K562 (cell line): ENCODE data around the gene HIPK2.

Experiments
- HDGF ChIP-seq: fragments of 450-650 bp; IDR thresholded peaks from 2 replicates; pipeline ENCODE4 v1.6.1; 2016
- NR2C2 ChIP-seq, 2 experiments: fragments of 200-800 bp in 1 of 2; sonication (Bioruptor generic) in 1 of 2; sonication (generic) in 1 of 2; formaldehyde crosslinking in 1 of 2; IDR thresholded peaks; 2 replicates each; pipeline versions ENCODE4 v1.6.1 to v1.8.0; 2016 to 2022; ENCODE audit warnings: mild to moderate bottlenecking in 1 of 2, missing compliant biosample characterization in 1 of 2, missing genetic modification characterization in 1 of 2, missing genetic modification reagents in 1 of 2
- ZNF165 ChIP-seq: fragments of 250-450 bp; sonication (Bioruptor Pico); IDR thresholded peaks from 2 replicates; pipeline ENCODE4 v1.4.0; 2020; ENCODE audit warnings: borderline replicate concordance
- TF ChIP-seq, protein P1 (sequence below): fragments of 250-450 bp; sonication (Bioruptor Pico); IDR thresholded peaks from 2 replicates; pipeline ENCODE4 v1.8.0; 2021; ENCODE audit warnings: mild to moderate bottlenecking, moderate library complexity
- TF ChIP-seq, protein P2 (sequence below): fragments of 250-450 bp; sonication (Bioruptor Pico); IDR thresholded peaks from 2 replicates; pipeline ENCODE4 v1.4.0; 2020; ENCODE audit warnings: mild to moderate bottlenecking, moderate library complexity
- TF ChIP-seq, protein P3 (sequence below), 3 experiments: IDR thresholded peaks in 2 of 3; conservative IDR thresholded peaks in 1 of 3; 2 replicates each; pipeline ENCODE4 v1.5.1; 2011 to 2012; ENCODE audit warnings: low read length in 3 of 3, mild to moderate bottlenecking in 3 of 3, control low read depth in 2 of 3, improper control_type of control experiment in 1 of 3, inconsistent platforms in 1 of 3, low read depth in 1 of 3, mixed read lengths in 1 of 3, moderate library complexity in 1 of 3; ENCODE audit not compliant: insufficient read depth in 2 of 3

DNA sequence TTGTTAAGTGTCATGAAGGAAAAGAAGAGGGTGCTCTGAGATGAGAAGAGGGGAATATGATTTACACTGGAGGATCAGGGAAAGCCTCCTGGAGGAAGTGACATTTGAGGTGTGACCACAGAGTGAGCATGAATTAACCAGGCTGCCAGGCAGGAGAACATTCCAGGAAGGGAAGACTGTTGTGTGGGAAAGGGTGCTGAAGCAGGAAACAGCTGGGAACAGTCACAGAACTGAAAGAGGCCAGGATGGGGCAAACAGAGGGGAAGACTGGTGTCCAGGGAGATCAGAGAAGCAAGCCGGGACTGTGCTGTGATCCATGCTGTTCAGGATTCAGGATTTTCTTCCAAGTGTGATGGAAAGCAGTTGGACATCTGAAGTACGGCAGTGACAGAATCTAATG lies 14.9 kb downstream of the HIPK2 start:
- TF ChIP-seq, protein P1, sequence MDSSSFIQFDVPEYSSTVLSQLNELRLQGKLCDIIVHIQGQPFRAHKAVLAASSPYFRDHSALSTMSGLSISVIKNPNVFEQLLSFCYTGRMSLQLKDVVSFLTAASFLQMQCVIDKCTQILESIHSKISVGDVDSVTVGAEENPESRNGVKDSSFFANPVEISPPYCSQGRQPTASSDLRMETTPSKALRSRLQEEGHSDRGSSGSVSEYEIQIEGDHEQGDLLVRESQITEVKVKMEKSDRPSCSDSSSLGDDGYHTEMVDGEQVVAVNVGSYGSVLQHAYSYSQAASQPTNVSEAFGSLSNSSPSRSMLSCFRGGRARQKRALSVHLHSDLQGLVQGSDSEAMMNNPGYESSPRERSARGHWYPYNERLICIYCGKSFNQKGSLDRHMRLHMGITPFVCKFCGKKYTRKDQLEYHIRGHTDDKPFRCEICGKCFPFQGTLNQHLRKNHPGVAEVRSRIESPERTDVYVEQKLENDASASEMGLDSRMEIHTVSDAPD (CRISPR knock-in tag) = no peak
- TF ChIP-seq, protein P2, sequence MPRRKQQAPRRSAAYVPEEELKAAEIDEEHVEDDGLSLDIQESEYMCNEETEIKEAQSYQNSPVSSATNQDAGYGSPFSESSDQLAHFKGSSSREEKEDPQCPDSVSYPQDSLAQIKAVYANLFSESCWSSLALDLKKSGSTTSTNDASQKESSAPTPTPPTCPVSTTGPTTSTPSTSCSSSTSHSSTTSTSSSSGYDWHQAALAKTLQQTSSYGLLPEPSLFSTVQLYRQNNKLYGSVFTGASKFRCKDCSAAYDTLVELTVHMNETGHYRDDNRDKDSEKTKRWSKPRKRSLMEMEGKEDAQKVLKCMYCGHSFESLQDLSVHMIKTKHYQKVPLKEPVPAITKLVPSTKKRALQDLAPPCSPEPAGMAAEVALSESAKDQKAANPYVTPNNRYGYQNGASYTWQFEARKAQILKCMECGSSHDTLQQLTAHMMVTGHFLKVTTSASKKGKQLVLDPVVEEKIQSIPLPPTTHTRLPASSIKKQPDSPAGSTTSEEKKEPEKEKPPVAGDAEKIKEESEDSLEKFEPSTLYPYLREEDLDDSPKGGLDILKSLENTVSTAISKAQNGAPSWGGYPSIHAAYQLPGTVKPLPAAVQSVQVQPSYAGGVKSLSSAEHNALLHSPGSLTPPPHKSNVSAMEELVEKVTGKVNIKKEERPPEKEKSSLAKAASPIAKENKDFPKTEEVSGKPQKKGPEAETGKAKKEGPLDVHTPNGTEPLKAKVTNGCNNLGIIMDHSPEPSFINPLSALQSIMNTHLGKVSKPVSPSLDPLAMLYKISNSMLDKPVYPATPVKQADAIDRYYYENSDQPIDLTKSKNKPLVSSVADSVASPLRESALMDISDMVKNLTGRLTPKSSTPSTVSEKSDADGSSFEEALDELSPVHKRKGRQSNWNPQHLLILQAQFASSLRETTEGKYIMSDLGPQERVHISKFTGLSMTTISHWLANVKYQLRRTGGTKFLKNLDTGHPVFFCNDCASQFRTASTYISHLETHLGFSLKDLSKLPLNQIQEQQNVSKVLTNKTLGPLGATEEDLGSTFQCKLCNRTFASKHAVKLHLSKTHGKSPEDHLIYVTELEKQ (CRISPR knock-in tag) = no peak
- no peak for TF ChIP-seq NR2C2 (CRISPR knock-in tag; IDR thresholded peaks at IDR 0.05)
- no peak for TF ChIP-seq NR2C2 (tag; IDR thresholded peaks at IDR 0.05)
- TF ChIP-seq ZNF165 (CRISPR knock-in tag) = no peak
- TF ChIP-seq, protein P3, sequence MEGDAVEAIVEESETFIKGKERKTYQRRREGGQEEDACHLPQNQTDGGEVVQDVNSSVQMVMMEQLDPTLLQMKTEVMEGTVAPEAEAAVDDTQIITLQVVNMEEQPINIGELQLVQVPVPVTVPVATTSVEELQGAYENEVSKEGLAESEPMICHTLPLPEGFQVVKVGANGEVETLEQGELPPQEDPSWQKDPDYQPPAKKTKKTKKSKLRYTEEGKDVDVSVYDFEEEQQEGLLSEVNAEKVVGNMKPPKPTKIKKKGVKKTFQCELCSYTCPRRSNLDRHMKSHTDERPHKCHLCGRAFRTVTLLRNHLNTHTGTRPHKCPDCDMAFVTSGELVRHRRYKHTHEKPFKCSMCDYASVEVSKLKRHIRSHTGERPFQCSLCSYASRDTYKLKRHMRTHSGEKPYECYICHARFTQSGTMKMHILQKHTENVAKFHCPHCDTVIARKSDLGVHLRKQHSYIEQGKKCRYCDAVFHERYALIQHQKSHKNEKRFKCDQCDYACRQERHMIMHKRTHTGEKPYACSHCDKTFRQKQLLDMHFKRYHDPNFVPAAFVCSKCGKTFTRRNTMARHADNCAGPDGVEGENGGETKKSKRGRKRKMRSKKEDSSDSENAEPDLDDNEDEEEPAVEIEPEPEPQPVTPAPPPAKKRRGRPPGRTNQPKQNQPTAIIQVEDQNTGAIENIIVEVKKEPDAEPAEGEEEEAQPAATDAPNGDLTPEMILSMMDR (IDR thresholded peaks at IDR 0.05 in 2 of 3, conservative IDR thresholded peaks at IDR 0.05 in 1 of 3; ENCODE audit: insufficient read depth in 2 of 3, low read depth in 1 of 3, low read length in 3 of 3) = no peak
- no peak for TF ChIP-seq HDGF
